HG03439 (cell line): ENCODE data around the gene PML.

Source experiments
- ATAC-seq: cut with Tn5 transposase; IDR thresholded peaks from one replicate; pipeline ENCODE4 v1.9.1; 2021; ENCODE audit warnings: mild to moderate bottlenecking, moderate library complexity; ENCODE audit not compliant: unreplicated experiment

The PML gene

DNA sequence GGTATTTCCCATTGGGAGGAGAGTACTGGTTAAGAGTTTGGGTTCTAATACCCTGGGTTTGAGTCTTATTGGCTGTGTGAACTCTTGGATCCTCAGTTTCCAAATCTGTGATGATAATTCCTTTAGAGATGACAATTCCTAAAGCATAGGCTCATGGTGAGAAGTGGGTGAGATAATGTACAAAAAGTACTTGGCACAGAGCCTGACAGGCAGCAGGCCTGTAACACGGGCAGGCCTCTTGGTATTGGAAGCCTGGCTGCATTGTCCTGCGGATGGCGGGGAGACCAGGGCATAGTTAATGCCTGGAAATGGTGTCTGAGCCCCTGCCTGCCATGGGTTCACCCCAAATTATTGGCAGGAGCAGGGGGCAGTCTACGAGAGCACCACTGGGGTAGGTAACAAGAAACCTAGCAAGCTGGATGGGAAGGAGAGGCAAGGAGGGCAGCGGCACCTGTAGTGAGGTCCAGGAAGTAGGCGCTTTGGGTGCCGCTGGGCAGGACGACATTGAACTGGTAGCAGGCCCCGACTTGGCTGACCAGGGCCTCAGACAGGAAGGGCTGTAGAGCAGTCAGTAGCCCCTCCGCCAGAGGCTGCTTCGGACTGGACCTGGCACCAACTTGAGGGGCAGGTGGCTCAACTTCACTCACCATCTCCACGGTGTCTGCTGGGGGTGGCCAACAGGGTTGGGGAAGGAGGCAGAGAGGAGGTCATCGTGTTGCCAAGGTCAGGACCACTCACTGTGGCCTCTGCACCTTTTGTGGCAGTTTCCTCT is 10.1 kb upstream of the PML start:
- ATAC-seq, result no peak

DNA sequence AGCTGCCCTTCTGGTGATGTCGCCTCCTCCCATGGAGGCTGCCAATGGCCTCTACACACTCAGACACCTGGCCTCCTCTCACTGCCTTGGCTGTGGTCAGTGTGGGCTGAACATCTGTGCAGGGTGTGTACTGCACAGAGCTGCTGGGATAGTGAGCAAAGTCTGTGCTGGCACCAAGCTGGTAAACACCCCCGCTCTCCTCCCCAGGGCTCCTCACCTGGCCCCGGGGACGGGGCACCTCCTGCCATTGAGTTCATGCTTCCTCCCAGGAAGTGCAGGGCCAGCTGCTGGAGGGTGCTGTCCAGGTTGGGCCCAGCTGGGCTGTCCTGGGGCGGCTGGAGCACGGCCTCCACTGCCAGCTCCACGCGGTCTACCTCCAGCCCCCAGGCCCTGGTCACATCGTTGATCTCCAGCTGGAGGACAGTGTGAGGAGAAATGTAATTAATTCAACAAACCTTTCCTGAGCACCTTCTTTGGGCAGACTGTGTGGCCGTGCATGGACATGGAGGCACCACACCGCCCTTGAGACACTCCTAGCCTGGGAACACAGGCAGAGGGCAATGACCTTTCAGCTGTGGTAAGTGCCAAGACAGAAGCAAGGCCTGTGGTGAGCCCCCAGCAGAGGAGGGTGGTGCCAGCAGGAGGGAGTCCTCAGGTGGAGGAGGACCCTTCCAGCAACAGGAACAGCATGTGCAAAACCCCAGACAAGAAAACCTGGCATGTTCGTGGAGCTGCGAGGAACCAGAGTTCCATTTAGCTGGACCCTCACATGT is 9.2 kb upstream of the PML start:
- ATAC-seq, result no peak

DNA sequence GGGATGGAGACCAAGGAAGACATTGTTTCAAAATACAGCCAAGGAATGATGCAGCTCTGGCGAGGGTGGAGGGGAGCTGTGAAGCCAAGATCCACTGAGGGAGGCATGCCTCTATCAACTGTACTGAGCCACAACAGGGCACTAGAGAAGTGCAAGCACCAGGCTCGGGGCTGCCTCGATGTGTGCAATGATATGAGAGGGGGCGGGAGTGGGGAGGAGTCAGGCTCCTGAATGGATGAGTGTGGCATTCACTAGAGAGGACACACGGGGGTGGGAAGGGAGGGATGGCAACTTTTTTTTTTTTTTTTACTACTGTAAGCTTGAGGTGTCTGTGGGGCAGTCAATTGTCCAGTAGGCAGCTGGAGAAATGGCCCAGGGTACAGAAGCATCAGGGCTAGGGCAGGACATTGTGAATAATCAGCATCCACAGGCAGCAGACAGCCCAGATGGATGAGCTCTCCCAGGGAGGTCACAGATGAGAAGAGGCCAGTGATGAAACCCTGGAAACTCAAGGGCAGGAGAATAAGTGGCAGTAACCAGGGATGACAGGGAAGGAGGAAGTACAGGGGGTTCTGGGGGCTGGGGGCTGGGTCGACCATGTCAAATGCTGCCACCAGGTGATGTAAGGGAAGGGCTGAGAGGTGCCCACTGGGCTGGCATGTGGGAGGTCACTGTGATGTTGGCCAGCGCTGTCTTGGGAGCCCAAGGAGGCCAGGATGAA is 8.3 kb upstream of the PML start:
- ATAC-seq, result no peak

DNA sequence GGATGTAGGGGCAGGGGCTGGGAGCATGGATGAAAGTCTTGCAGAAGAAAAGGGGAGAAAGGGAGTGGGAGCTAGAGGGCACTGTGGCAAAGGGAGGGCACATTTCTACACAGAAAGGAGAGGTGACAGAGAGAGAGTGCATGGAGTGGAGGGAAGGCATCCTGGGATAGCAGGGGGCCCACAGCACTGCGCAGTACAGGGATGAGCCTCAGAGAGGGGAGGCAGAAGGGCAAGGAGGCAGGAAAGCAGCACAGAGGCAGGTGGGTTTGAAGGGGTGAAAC is 7.8 kb upstream of the PML start:
- no peak for ATAC-seq

DNA sequence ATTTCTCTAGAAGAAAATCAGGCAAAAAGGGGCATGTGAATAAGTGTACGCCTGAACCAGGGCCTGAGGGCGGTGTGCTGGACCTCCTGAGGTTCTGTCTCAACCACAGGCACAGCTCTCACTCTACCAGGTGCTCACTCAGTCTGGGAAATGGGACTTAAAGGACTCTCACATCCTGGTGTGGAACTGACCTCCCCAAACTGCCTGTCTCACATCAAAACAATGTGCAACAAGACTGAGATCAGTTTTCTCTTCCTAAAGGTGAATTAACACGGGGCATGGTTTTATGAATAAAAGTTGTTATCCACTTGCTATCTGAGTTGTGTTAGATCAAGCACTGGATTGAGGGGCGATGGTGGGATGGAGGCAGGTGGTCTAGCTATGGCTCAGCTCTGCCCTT is 7.3 kb upstream of the PML start:
- ATAC-seq, result no peak

DNA sequence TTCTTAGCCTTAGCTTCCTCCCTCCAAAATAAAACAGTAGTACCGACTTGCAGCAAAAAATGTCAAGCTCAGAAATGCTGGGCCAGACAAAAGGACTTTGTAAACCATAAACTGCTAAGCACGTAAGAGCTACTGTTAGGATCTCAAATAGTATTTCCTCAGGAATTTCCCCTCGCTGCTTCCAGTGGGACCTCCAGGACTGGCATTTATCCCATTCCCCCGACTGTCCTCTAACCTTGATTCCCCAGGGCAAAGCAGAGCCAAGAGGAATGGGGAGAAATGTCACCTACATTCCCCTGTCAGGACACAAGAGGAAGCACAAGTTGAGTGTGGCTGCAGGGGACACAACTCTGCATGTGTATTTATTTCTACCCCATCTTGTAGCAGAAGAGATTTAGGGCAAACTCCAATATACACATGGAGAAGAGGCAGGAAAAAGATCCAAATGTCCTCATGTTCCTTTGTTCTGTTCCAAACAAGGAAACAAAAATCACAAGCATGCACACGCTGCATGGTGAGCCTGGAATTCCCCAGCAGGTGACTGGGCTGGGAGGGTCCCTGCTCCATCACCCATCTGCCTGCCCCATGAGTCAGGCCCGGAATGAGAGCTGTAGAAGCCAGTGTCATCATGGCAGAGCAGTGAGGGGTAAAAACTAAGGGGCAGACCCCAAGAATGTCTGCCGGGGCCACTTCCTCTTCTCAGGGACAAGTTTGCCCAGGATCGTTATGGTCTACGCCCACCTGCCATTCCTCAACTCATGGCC is 6.7 kb upstream of the PML start:
- ATAC-seq, result no peak

DNA sequence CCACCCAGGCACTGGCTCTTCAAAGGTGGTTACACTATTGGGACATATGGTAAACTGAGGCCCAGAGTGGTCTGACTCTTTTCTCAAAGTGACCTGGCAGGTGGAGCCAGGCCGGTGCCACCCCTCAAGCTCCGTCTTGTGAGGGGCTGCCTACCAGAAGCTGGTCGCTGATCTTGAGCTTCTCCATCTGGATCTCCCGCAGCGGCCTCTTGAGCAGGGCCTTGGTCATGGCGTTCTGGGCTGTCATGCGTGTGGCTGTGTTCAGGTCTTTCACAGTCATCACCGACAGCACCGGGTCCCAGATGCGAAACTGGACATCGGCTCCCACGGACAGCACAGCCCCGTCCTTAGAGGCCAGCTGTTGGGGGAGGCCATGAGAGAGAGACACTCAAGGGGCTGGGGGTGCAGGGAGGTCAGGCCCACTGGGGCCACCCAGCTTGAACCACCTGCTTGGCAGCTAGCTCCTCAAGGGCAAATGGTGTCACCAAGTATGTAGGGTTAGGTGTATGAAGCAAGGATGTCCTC is 6.0 kb upstream of the PML start:
- ATAC-seq, result no peak

DNA sequence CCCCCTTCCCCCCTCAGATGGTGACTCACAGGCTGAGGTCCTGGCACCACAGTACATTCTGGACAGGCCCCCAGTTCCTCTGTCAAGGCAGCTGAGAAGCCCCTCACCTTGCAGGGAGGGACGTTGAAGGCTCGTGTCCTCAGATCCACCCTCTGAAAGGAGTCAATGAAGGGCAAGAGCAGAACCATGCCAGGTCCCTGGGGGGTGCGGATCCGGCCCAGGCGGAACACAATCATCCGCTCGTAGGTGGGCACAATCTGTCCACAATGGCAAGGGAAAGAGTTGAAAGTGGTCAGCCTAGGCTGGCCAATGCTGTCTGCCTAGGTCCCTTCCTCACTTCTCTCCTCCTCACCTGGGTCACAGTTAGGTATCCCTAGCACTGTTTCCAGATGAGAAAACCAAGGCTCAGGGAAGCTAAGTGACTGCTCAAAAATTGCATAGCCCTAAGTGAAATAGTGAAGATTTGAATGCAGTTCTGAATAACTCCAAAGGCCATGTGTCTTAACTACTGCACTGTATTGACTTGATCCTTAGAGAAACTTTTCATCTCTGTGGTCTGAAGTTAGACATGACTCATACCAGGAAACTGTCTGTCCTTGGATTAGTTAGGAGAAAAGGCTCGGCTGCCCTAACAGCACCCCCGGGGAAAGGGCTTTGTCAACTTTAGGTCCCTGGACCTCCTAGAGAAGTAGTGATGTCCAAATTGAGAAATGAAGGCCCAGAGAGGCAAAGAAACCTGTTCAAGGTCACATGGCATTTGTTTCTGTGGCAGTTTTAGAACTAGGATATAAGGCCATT is 5.3 kb upstream of the PML start:
- ATAC-seq, result no peak

DNA sequence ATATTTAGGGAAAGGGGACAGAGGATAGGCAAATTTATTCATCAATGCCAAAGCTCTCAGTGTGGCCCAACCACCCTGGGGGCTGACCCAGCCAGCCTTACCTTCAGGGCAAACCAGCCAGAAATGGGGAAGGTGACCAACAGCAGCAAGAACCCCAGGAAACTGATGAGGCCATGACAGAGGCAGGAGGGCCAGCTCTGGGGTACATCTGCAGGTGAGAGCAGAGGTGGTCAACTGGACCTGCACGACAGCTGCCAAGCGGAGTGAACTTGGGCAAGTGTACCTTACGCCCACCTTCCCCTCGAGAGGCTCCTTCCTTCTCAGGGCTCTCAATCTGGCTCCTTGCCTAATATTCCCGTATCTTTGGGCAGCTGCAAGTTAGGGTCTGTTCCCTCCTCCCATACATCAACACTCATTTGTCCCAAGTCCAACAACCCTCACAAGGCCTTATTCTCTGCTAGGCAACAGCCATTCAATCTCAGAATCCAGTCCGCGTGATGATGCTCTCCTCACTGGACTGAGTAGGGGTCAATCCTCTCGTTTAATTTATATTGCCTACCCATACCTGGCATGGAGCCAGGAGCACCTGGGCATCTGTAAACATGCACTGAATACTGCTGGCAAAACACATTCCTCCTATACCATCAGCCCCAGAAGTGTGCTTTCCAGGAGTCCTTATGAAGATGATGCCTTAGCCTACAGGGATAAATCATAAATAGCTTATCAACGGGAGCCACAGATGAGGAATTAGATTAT is 4.1 kb upstream of the PML start:
- no peak for ATAC-seq

DNA sequence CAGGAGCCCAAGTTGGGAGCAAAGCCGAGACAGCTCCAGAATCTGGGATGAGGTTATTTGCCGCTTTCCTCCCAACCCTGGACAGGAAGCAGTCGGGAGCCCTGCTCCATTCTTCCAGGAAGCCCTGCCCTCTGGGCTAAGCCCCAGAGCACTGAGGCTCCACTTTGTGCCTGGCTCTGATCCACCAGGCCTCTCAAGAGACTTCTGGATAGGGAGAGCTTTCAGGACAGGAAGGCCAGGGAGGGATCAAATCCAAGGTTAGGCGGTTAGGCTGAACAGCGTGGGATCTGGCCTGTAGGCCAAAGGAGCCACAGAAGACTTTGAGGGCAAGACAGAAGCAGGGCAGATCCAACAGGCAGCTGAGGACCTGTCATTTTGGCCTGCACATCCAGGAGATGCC is 3.3 kb upstream of the PML start:
- ATAC-seq, result no peak

DNA sequence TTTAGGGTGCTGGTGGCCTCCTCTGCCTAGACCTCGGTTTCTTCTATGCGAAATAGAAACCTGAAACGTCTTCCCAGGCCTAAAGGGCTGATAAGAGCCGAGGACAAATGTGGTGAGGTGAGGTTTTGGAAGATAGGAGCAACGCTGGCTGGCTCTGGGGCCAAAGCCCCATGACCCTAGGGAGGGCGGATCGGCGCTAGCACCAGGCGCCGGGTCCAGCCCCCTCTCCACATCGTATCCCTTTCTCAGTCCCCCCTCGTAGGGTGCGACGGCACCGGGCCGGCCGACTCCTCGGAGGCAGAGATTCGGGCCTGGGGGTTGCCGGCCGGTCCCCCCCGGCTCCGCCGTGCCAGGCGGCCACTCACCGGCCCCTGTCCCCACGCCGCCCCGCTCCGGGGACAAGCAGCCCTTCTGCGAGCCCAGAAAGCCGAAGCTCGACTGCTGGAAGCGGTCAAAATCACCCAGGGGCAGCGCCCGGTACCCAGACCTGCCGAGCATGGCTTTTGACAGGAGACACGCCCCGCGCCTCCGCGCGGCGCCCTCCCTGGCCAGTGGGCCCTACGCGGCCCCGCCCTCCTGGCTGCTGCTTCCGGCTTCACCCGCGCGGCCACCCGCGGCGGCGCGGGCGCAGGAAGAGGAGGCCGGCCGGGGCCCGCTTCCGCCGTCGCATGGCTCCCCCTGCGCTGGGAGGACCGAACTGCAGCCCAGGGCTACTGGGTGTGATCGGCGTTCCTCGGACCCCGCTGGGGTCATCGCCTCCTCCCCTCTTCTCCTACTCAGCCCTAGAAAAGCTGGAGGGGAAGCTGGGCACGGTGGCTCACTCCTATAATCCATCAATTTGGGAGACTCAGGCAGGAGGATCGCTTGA is 2.6 kb upstream of the PML start, which contains the start of gene STOML1:
Gene STOML1, minus strand, starts transcription at position 570 of the 868 bp plus-strand sequence. Its CDS starts 72 bp downstream, at position 498.
- ATAC-seq, result peak; percentile 69

DNA sequence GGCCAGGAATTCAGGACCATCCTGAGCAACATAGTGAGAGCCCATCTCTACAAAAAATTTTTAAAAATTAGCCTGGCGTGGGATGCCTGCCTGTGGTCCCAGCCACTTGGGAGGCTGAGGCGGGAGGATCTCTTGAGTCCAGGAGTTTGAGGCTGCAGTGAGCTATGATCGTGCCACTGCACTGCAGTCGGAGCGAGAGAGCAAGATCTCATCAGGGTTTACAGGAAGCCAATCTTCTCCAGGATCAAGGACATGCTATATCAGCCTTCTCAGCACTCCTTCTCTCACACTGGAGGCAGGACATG is 2.0 kb upstream of the PML start:
- ATAC-seq, result no peak

DNA sequence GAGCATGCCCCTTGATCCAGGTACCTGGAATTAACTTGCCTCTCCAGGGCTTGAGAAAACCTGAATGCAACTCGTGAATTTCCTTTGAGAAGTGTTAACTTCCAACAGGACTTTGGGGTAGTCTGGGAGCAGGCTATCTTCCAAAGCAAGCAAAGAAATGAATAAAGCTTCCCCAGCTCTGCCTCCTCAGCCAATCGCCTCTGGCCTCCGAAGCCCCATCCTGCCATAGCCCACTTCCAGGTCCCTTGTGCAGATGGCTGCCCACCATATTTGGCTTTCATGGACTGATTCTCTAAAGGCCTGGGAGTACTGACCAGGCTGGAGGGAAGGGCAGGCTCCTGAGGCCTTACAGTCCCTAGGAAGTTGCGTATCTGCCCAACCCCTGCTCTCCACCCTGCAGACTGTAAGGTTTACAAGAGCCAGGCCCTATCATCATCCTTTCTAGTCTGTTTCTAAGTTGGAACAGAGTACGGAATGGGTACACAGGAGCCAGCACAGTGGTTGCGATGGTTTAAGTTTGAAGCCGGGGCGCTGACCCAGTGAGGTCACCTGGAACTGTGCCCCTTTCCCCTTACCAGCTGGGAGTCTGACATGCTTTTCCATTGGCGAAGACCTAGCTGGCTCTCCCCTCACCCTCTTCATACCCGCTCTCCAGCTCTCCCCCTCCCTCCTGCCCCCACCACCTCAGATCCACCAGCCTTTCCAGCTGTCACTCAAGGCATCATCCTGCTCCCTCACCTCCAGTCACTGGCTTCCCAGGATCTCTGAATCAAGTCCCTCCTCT is 1.1 kb upstream of the PML start:
- no peak for ATAC-seq

DNA sequence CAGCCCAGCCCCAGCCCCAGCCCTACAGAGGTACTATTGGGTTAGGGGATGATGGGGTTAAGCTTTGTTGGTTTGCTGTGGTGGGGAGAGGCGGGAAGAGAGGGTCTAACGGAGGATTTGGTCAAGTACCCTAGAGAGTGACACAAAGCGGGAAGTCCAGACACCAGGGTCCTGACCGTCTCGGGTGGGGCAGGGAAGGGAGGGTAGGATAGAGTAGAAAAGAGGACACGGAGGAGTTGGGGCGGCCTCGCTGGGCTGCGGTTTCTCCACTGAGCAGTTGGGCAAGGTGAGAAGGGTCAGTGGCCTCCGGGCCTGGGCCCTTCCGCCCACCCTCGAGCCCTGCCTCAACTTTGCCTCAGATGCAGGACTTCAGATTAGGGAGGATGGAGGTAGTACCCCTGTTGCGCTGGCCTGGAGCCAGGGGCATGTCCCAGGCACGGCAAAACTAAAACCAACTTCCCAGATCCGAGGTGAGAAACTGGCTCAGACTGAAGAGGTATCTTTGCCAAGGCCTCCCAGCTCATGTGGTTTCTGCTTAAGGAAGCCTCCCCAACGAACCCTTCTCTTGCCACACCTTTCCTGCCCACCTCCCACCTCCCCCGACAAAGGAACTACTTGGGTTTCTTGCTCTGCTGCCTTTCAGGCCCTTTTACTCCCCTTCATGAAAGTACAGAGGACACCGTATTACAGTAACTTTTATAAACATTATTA is 551 bp downstream of the PML start:
- ATAC-seq, result no peak

DNA sequence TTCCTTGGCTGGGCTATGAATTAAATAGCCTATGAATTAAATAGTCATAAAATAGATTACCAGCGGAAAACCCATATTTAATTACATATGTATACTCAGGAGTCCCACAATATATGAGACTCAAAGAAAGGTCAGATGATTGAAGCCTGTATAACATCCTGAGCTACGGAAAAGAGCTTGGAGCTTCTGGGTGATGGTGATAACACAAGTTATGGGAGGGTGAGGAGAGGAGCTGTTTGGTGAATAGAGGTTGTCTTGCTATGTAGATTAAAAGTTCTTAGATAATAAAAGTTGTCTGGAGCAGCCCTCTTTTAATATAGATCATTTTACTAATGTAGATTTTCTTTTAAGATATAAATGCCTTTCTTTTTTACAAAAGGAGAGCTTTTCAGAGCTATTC is 1.8 kb downstream of the PML start:
- no peak for ATAC-seq

DNA sequence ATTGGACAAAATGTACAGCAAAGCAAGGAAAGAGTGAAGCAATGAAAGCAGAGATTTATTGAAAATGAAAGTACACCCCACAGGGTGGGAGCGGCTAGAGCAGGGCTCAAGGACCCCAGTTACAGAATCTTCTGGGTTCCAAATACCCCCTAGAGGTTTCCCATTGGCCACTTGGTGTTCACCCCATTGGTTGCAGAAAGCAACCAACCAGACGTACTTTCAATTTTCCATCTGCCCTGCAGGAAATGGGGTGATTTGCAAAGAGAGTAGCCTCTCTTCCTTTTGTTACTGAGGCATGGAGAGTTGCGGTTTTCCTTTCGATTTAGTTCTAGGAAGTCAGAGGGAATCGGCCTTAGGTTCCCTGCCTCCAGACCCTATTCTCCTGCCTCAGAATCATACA is 2.4 kb downstream of the PML start:
- no peak for ATAC-seq

DNA sequence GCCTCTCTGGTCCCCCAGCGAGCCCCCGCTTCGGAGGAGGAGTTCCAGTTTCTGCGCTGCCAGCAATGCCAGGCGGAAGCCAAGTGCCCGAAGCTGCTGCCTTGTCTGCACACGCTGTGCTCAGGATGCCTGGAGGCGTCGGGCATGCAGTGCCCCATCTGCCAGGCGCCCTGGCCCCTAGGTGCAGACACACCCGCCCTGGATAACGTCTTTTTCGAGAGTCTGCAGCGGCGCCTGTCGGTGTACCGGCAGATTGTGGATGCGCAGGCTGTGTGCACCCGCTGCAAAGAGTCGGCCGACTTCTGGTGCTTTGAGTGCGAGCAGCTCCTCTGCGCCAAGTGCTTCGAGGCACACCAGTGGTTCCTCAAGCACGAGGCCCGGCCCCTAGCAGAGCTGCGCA is 3.5 kb downstream of the PML start:
- ATAC-seq, result no peak
